Measurements from ENCODE around the gene IDI2. TPM values are rescaled to one million over a fixed set of nuclear protein-coding genes. Genes with fewer than 3 reads are reported as not detected.
A peak's percentile ranks its signal among the peaks of the same experiment; 100 is the strongest.

The IDI2 gene
- total RNA-seq, 1 donor from 2014 or later = not detected

- peak overlapping the region; percentile 29 for H3K4me3 ChIP-seq
- TF ChIP-seq CTCF (IDR thresholded peaks at IDR 0.05) = no peak
- no peak for DNase-seq
Observed at GRCh38 chr10:985361-985760, 40.3 kb downstream of the IDI2 start.

GRCh38 chr10:983971-984655 lies 41.5 kb downstream of the IDI2 start:
- no peaks in the 10 kb centered on the region for H3K27me3 ChIP-seq
- peak overlapping the region; percentile 29 for H3K4me3 ChIP-seq
- peaks cover 19% of the 10 kb centered on the region for H3K4me1 ChIP-seq

More at GRCh38 chr10:985361-985760, 40.3 kb downstream of the IDI2 start:
- Histone ChIP-seq H3K27ac (peak overlapping the region; percentile 43), H3K9me3 (no peaks in the 10 kb centered on the region), H3K4me1 (peaks cover 29% of the 10 kb centered on the region), H3K27me3 (no peaks in the 10 kb centered on the region), H3K36me3 (no peaks in the 10 kb centered on the region)
- no peak for ATAC-seq
- intact Hi-C loops (cut with DNase I) = no loop called here

GRCh38 chr10:983401-983800 lies 42.3 kb downstream of the IDI2 start:
- Histone ChIP-seq H3K4me3 (no peak overlapping the region), H3K36me3 (no peaks in the 10 kb centered on the region), H3K27me3 (no peaks in the 10 kb centered on the region), H3K4me1 (peaks cover 16% of the 10 kb centered on the region), H3K9me3 (peaks cover 10% of the 10 kb centered on the region), H3K27ac (peak overlapping the region; percentile 8)
- DNase-seq (no peak), ATAC-seq (no peak)
- intact Hi-C loops (cut with DNase I) = no loop called here
- no peak for TF ChIP-seq CTCF (IDR thresholded peaks at IDR 0.05)

More at GRCh38 chr10:983971-984655, 41.5 kb downstream of the IDI2 start:
- no peak for TF ChIP-seq CTCF (IDR thresholded peaks at IDR 0.05)
- H3K9me3 ChIP-seq = peaks cover 5% of the 10 kb centered on the region
- H3K36me3 ChIP-seq = no peaks in the 10 kb centered on the region
- no peak for ATAC-seq
- no peak overlapping the region for H3K27ac ChIP-seq
- no peak for DNase-seq
- intact Hi-C loops (cut with DNase I) = no loop called here

GRCh38 chr10:980468-981093 lies 45.1 kb downstream of the IDI2 start:
- Histone ChIP-seq H3K9me3 (peaks cover 10% of the 10 kb centered on the region), H3K27ac (no peak overlapping the region), H3K36me3 (no peaks in the 10 kb centered on the region), H3K4me1 (peaks cover 5% of the 10 kb centered on the region), H3K4me3 (no peak overlapping the region), H3K27me3 (no peaks in the 10 kb centered on the region)
- ATAC-seq = no peak
- TF ChIP-seq CTCF (IDR thresholded peaks at IDR 0.05) = no peak
- intact Hi-C loops (cut with DNase I) = no loop called here
- no peak for DNase-seq

GRCh38 chr10:978826-979421 lies 46.7 kb downstream of the IDI2 start:
- TF ChIP-seq CTCF (IDR thresholded peaks at IDR 0.05) = no peak
- Histone ChIP-seq H3K4me3 (no peak overlapping the region), H3K9me3 (peaks cover 10% of the 10 kb centered on the region), H3K36me3 (no peaks in the 10 kb centered on the region), H3K27me3 (no peaks in the 10 kb centered on the region), H3K27ac (no peak overlapping the region), H3K4me1 (peaks cover 5% of the 10 kb centered on the region)
- intact Hi-C loops (cut with DNase I) = no loop called here
- ATAC-seq = no peak
- DNase-seq = no peak

All from upper lobe of right lung (tissue), 1 donor.